NCI-H1105 treated with DMSO at 0.1 percent for 48 hours (cell line): ENCODE data around the gene SLC35B2.

ENCODE experiments used
- DNase-seq: peaks from one replicate; lab custom pipeline; 2025; lab: John Stamatoyannopoulos, UW

Gene SLC35B2

GRCh38 chr6:44285552-44286284 is 28.4 kb upstream of the SLC35B2 start:
- no peak for DNase-seq

DNA sequence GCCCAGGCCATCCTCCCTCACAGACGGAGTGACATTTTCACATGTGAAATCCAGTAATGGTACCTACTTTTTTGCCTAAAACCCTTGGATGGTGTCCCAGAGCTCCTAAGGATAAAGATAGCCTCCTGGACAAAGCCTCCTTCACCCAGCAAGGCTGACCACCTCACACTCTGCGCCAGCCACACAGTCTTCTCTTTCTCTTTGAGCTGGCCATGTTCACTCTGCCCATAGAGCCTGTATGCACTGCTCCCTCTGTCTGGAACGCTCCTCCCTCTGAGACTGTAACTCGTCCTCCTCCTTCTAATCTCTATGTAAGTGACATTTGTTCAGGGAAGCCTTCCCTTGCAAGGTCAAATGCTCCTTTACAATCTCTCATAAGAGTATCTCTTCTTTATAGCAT is 27.5 kb upstream of the SLC35B2 start:
- no peak for DNase-seq

GRCh38 chr6:44284121-44284520 is 26.8 kb upstream of the SLC35B2 start:
- DNase-seq: no peak

DNA sequence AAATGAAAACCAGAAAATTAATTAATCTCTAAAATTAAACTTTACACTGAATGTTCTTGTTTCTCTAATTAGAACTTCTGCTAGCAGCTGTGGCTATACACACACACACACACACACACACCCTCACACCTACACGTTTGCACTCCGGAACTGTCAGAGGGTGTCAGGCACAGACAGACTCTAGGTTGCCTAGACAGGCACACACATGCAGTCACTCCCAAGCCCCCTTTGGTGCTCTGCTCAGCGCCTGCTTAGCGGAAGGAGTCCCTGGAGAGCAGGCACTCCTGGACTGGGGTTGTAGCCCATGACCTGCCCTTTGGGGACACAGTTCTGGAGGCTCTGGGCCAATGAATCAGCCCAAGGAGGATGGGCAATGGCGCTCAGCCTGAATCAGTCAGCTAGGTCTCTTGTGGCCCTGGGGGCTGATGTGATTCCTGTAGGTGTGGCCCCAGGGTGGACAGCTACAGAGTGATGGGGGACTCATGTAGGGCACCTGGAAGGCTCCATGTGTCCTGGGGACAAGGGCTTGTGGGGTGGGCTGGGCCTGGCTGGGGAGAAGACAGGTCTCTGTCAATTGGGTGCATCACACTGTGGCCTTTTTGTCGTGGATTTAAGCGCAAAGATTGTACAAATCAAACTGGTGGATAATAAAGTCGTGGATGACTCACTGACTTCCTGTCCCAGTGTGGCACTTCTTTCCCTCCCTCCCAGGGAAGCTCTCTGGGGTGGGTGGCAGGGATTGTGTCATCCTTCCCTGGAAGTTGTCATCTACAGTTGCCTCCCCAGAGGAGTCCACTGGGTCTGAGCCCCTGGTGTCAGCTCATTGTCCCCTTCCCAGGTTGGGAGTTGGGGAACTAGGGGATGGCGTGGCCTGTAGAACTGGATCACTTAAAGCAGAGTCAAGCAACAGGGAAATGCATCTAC is 21.7 kb upstream of the SLC35B2 start:
- DNase-seq: no peak

- DNase-seq: no peak
Measured at GRCh38 chr6:44278315-44278714, 21.0 kb upstream of the SLC35B2 start.

GRCh38 chr6:44277763-44278162 is 20.4 kb upstream of the SLC35B2 start:
- no peak for DNase-seq

- no peak for DNase-seq
Measured at GRCh38 chr6:44276667-44277640, 19.6 kb upstream of the SLC35B2 start.

DNA sequence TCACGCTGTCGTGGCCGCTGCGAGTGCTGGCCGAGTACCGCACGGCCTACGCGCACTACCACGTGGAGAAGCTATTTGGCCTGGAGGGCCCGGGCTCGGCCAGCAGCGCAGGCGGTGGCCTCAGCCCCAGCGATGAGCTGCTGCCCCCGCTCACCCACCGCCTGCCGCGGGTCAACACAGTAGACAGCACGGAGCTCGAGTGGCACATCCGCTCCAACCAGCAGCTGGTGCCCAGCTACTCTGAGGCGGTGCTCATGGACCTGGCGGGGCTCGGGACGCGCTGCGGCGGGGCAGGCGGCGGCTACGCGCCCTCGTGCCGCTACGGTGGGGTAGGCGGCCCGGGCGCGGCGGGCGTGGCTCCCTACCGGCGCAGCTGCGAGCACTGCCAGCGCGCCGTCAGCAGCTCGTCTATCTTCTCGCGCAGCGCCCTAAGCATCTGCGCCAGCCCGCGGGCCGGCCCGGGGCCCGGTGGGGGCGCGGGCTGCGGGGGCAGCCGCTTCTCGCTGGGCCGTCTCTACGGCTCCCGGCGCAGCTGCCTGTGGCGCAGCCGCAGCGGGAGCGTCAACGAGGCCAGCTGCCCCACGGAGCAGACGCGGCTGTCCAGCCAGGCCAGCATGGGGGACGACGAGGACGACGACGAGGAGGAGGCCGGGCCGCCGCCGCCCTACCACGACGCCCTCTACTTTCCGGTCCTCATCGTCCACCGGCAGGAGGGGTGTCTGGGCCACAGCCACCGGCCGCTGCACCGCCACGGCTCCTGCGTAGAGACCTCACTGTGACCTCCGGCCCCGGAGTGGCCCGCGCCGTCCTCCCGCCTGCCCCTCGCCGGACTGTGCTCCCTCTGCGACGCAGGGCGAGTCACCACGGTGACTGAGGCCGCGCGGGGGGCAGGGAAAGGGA is 18.7 kb upstream of the SLC35B2 start:
- no peak for DNase-seq

- no peak for DNase-seq
Measured at GRCh38 chr6:44275271-44275748, 18.0 kb upstream of the SLC35B2 start.

- DNase-seq: no peak
Measured at GRCh38 chr6:44273617-44274016, 16.3 kb upstream of the SLC35B2 start.

DNA sequence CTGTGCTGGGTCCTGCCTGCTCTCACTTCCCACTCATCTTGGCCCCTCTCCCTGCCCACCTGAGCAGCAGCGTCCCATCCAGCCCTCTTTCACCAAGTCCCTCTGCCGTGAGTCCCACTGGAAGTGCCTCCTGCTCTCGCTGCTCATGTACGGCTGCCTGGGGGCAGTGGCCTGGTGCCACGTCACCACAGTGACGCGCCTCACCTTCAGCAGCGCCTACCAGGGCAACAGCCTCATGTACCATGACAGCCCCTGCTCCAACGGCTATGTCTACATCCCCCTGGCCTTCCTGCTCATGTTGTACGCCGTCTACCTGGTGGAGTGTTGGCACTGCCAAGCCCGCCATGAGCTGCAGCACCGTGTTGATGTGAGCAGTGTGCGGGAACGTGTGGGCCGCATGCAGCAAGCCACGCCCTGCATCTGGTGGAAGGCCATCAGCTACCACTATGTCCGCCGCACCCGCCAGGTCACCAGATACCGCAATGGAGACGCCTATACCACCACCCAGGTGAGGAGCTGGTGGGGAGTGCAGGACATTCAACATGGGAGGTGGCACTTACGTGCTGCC is 15.8 kb upstream of the SLC35B2 start:
- DNase-seq: no peak

GRCh38 chr6:44272529-44272928 is 15.2 kb upstream of the SLC35B2 start:
- no peak for DNase-seq

- no peak for DNase-seq
Measured at GRCh38 chr6:44271914-44272313, 14.6 kb upstream of the SLC35B2 start.

- no peak for DNase-seq
Measured at GRCh38 chr6:44271406-44271723, 14.0 kb upstream of the SLC35B2 start.

DNA sequence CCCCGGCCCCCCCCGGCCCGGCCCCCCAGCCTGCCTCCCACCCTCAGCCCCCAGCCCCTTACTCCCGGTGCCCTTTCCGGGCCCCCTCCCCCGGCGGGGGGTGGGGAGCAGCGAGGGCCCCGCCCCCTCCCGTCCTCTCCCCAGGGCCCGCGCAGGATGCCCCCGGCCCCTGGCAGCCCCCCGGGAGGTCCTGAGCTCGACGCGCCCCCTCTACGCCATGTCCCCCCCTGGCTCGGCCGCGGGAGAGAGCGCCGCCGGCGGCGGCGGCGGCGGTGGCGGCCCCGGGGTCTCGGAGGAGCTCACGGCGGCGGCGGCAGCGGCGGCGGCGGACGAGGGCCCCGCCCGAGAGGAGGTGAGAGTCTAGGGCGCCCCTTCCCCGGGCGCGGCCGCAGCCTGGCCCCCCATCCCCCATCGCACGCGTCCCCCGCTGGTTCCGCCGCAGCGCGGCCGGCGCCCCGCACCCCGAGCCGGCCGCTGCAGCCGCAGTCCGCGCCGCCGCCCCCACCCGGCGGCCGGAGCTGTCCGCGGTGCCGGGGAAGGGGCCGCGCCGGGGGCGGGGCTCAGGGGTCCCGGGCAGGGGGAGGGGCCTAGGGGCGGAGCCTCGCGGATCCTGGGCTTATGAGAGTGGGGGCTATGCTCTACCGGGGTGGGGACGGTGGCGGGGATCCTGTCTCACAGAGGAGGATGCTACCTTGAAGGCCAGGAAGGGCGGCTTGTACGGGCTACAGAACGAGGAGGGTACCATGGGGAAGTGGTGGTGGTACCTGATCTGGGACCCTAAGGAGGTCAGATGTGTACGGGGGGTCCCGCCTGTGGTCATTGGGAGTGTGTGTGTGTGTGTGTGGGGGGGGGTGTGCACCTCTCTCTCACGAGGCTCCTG is 13.4 kb upstream of the SLC35B2 start:
- DNase-seq: peak; percentile 46

- DNase-seq: peak; percentile 16
Measured at GRCh38 chr6:44269921-44270525, 12.7 kb upstream of the SLC35B2 start, which contains the start of gene TMEM151B. TMEM151B (plus strand) TSS chr6:44270450; CDS start chr6:44270743, 293 bp downstream.

- no peak for DNase-seq
Measured at GRCh38 chr6:44269178-44269920, 12.0 kb upstream of the SLC35B2 start.

DNA sequence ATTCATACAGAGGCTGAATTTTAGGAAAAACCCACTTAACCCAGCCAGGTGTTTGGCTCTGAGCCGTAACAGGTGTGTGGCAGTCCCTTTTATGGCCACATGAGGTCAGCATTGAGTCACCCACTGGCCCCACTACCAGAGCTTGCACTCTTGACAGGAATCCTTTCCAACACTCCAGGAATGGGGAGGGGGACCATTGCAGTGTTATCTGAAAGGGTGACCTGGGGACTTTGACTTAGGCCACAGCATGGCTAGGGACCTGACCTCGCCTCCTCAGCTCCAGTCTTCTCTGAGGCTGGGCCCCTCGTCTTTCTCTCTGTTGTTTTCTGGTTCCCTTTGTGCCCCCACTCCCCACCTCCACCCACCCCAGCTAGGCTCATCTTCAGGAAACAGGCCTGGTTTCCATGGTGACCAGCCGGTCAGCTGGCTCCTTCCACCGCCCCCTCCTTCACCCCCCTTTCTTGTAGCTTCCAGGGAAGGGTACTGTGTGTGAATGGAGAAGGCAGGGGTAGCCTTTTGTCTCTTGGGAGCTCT is 10.8 kb upstream of the SLC35B2 start:
- DNase-seq: peak; percentile 83
